ENCODE measurements around the gene NIPBL. TPM values are rescaled to one million over a fixed set of nuclear protein-coding genes. Genes with fewer than 3 reads are reported as not detected.
A peak's percentile ranks its signal among the peaks of the same experiment; 100 is the strongest.

Gene NIPBL
- total RNA-seq, 1 donor from 2014 or later = 67.3 TPM

DNA sequence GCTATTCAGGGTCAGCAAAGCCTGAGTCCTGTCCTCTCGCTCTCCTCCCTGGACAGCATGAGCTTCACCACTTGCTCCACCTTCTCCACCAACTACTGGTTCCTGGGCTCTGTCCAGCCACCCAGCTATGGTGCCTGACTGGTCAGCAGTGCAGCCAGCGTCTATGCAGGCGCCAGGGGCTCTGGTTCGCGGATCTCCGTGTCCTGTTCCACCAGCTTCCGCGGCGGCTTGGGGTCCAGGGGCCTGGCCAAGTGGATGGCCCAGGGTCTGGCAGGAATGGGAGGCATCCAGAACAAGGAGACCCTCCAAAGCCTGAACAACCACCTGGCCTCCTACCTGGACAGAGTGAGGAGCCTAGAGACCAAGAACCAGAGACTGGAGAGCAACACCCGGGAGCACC lies 8.6 kb downstream of the NIPBL start:
- ATAC-seq (no peak), DNase-seq (peak; percentile 28)
- H3K4me3 ChIP-seq = no peak overlapping the region
- no peaks in the 10 kb centered on the region for H3K9me3 ChIP-seq
- peaks cover 8% of the 10 kb centered on the region for H3K36me3 ChIP-seq
- no peak overlapping the region for H3K27ac ChIP-seq
- intact Hi-C loops (cut with DNase I) = no loop called here
- H3K27me3 ChIP-seq (ENCODE audit: low read depth) = no peaks in the 10 kb centered on the region
- TF ChIP-seq, protein P1, sequence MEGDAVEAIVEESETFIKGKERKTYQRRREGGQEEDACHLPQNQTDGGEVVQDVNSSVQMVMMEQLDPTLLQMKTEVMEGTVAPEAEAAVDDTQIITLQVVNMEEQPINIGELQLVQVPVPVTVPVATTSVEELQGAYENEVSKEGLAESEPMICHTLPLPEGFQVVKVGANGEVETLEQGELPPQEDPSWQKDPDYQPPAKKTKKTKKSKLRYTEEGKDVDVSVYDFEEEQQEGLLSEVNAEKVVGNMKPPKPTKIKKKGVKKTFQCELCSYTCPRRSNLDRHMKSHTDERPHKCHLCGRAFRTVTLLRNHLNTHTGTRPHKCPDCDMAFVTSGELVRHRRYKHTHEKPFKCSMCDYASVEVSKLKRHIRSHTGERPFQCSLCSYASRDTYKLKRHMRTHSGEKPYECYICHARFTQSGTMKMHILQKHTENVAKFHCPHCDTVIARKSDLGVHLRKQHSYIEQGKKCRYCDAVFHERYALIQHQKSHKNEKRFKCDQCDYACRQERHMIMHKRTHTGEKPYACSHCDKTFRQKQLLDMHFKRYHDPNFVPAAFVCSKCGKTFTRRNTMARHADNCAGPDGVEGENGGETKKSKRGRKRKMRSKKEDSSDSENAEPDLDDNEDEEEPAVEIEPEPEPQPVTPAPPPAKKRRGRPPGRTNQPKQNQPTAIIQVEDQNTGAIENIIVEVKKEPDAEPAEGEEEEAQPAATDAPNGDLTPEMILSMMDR (IDR thresholded peaks at IDR 0.05) = no peak
- peaks cover 66% of the 10 kb centered on the region for H3K4me1 ChIP-seq

DNA sequence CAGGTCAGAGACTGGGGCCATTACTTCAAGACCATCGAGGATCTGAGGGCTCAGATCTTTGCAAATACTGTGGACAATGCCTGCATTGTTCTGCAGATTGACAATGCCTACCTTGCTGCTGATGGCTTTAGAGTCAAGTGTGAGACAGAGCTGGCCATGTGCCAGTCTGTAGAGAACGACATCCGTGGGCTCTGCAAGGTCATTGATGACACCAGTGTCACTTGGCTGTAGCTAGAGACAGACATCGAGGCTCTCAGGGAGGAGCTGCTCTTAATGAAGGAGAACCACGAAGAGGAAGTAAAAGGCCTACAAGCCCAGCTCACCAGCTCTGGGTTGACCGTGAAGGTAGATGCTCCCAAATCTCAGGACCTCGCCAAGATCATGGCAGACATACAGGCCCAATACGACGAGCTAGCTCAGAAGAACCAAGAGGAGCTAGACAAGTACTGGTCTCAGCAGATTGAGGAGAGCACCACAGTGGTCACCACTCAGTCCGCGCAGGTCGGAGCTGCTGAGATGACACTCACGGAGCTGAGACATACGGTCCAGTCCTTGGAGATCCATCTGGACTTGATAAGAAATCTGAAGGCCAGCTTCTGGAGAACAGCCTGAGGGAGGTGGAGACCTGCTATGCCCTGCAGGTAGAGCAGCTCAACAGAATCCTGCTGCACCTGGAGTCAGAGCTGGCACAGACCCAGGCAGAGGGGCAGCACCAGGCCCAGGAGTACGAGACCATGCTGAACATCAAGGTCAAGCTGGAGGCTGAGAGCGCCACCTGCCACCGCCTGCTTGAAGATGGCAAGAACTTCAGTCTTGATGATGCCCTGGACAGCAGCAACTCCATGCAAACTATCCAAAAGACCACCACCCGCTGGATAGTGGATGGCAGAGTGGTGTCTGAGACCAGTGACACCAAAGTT lies 9.3 kb downstream of the NIPBL start:
- Histone ChIP-seq H3K36me3 (peaks cover 8% of the 10 kb centered on the region), H3K27me3 (ENCODE audit: low read depth) (no peaks in the 10 kb centered on the region), H3K4me1 (peaks cover 60% of the 10 kb centered on the region), H3K27ac (no peak overlapping the region), H3K4me3 (no peak overlapping the region), H3K9me3 (no peaks in the 10 kb centered on the region)
- DNase-seq (peak; percentile 37), ATAC-seq (no peak)
- TF ChIP-seq, protein P1 (IDR thresholded peaks at IDR 0.05) = no peak
- intact Hi-C loops (cut with DNase I) = no loop called here

DNA sequence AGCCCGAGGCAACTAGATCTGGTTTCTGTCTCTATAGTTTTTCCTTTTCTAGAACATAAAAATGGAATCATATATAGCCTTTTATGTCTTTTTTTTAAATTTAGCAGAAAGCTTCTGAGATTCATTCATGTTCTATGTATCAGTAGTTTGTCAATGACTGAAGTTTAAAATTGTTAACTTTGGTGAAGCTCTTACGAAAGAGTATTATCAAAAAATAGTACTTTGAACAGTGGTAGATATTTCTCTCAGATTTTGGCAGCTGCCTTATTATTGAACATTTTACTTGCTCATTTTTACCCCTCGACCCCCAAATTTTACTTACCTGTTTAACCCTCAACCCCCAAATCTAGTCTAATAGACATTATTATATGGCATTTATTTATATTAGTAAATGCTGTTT lies 10.2 kb downstream of the NIPBL start:
- ATAC-seq = no peak

DNA sequence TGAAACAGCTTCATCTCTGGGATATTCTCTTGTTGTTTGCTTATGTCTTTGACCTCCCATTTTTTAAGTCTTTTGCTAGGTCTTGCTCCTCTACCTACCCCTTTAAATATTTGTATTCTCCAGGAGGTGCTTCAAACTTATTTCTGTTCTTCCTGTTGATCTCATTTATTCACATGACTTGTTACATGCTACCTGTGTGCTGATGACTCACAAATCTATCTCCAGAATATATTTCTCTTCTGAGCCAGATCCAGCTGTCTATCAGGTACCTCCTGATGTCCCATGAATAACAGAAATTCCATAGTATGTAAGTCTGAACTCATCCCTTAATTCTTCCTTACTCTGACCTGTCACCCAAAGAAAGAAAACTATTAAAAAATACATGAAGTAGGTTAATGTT lies 11.0 kb downstream of the NIPBL start:
- no peak for DNase-seq
- ATAC-seq = no peak
- H3K27me3 ChIP-seq (ENCODE audit: low read depth) = no peaks in the 10 kb centered on the region
- H3K4me1 ChIP-seq = peaks cover 43% of the 10 kb centered on the region
- H3K9me3 ChIP-seq = no peaks in the 10 kb centered on the region
- TF ChIP-seq, protein P1 (IDR thresholded peaks at IDR 0.05) = no peak
- peaks cover 8% of the 10 kb centered on the region for H3K36me3 ChIP-seq
- H3K27ac ChIP-seq = no peak overlapping the region
- intact Hi-C loops (cut with DNase I) = no loop called here
- no peak overlapping the region for H3K4me3 ChIP-seq

More for the DNA sequence above, 10.2 kb downstream of the NIPBL start:
- Histone ChIP-seq H3K9me3 (no peaks in the 10 kb centered on the region), H3K27me3 (ENCODE audit: low read depth) (no peaks in the 10 kb centered on the region), H3K27ac (no peak overlapping the region), H3K36me3 (peaks cover 8% of the 10 kb centered on the region), H3K4me3 (no peak overlapping the region), H3K4me1 (peaks cover 50% of the 10 kb centered on the region)
- intact Hi-C loops (cut with DNase I) = no loop called here
- TF ChIP-seq, protein P1 (IDR thresholded peaks at IDR 0.05) = no peak
- DNase-seq = no peak

DNA sequence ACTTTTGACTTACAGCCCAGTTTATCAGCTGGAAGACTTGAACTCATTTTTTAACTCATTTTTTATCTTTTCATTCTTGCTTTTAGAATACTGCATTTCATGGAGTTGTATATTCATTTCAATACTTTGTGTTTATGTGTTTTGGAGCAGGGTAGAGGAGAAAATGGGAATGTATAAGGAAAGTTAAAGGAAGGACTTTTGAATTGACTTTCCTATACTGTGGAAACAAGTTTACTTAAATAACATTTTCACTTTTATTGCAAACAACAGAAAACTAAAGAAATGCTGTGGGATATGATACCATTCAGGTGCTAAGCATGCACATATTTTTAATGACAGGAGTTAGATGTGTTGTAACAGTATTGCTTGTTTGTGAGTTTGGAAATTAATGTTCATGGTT lies 11.7 kb downstream of the NIPBL start:
- no peaks in the 10 kb centered on the region for H3K27me3 ChIP-seq (ENCODE audit: low read depth)
- H3K9me3 ChIP-seq = no peaks in the 10 kb centered on the region
- ATAC-seq (no peak), DNase-seq (no peak)
- no peak overlapping the region for H3K4me3 ChIP-seq
- peaks cover 8% of the 10 kb centered on the region for H3K36me3 ChIP-seq
- H3K4me1 ChIP-seq = peaks cover 35% of the 10 kb centered on the region
- intact Hi-C loops (cut with DNase I) = no loop called here
- TF ChIP-seq, protein P1 (IDR thresholded peaks at IDR 0.05) = no peak
- no peak overlapping the region for H3K27ac ChIP-seq

All from lower lobe of right lung (tissue), 2 donors.